GM12872 (cell line): ENCODE data around the gene ZMAT5.

ENCODE experiments used
- TF ChIP-seq, protein P1 (sequence below): IDR thresholded peaks from 3 replicates; pipeline ENCODE4 v1.5.1; 2011; ENCODE audit warnings: low read depth, mild to moderate bottlenecking, low read length, moderate library complexity; ENCODE audit not compliant: insufficient read depth

The ZMAT5 gene

DNA sequence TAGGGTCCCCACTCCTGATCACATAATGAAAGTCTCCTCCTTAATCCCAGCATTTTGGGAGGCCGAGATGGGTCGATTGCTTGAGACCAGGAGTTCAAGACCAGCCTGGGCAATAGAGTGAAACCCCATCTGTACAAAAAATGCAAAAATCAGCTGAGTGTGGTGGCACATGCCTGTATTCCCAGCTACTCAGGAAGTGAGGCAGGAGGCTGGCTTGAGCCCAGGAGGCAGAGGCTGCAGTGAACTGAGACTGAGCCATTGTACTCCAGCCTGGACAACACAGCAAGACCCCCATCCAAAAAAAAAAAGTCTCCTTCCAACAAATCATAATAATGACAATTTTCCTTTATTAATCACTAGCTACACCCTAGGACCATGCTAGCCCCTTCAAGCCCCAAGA is 15.1 kb downstream of the ZMAT5 start:
- TF ChIP-seq, protein P1, sequence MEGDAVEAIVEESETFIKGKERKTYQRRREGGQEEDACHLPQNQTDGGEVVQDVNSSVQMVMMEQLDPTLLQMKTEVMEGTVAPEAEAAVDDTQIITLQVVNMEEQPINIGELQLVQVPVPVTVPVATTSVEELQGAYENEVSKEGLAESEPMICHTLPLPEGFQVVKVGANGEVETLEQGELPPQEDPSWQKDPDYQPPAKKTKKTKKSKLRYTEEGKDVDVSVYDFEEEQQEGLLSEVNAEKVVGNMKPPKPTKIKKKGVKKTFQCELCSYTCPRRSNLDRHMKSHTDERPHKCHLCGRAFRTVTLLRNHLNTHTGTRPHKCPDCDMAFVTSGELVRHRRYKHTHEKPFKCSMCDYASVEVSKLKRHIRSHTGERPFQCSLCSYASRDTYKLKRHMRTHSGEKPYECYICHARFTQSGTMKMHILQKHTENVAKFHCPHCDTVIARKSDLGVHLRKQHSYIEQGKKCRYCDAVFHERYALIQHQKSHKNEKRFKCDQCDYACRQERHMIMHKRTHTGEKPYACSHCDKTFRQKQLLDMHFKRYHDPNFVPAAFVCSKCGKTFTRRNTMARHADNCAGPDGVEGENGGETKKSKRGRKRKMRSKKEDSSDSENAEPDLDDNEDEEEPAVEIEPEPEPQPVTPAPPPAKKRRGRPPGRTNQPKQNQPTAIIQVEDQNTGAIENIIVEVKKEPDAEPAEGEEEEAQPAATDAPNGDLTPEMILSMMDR: no peak

DNA sequence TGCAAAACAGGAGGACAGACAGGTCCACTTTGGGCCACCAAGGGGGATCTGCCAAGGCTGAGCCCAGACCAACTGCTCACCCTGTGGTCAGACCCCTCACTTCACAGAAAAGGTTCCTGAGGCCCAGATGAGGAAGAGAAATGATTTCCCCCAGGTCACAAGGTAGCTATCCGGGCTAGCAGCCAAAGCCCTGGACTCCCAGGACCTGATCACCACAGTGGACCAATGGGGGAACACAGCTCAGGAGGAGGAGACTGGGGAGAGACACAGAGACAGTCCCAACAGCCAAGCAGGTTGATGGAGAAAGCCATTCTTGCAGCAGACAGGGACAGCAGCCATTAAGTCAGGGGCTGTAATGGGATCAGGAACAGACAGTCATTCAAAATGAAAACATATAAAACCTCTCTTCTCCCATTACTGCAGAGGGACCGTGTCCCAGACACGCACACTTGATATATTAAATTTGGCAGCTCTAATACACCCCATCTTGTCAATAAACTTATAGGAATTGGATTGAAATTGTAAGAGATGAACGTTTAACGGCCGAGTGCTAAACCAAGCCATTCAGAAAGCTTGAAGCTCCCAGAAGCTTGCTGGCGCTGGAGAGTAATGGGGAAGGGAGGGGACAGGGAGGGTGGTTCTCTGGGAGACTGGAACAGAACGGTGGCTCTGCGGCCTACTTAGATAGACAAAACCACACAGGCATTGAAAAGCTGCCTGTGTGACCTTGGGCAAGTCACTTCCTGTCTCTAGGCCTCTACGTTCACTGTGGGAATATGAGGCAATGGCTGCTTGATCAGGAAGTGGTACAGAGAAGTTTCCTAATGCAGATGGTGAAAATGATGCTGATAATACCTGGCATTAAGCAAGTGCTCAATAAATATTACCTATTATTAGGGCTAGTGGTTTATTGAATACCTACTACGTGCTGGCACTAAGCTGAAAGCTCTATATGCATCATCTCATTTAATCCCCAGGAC is 16.0 kb downstream of the ZMAT5 start:
- TF ChIP-seq, protein P1: no peak

DNA sequence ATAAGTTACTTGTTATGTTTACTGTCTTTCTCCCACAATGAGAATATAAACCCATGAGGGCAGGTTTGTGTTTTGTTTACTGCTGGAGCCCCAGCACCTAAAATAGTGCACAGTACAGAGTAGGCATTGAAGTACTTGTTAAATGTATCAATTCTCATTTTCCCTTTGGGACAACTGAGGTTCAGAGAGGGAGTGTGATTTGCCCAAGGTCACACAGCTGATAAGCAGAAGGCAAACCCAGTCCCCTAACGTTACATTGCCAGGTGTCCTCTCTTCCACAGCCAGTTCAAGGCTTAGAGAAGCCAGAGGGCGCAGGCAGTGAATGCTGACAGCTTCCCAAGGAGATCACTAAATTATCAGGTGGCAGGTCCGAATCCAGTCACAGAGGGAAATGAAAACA is 16.8 kb downstream of the ZMAT5 start:
- TF ChIP-seq, protein P1: no peak

DNA sequence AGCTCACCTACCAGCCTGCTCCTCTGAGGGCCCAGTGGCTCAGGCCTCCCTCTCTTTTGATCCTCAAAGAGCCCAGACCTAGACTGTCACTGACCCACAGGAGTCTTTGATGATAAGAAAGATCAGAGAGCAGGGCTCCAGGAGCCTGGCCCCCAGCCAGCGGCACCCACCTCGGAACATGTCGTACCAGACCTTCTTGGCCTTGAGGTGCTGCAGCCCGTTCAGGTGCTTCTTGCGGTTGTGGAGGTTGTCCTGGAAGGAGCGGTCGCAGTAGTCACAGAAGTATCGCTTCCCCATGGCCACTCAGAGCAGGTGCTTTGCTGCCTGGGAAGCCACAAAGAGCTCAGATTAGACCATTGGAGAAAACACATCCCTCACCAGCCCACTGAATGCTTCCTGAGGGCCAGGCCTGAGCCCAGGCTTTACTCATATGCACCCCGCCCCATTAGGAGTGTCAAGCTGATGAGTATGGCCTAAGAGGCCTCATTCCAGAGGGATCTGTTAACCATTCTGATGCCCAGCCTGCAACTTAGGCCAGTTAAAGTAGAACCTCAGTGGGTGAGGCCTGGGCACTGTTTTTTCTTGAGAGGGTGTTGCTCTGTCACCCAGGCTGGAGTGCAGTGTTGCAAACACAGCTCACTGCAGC is 18.4 kb downstream of the ZMAT5 start:
- TF ChIP-seq, protein P1: no peak

DNA sequence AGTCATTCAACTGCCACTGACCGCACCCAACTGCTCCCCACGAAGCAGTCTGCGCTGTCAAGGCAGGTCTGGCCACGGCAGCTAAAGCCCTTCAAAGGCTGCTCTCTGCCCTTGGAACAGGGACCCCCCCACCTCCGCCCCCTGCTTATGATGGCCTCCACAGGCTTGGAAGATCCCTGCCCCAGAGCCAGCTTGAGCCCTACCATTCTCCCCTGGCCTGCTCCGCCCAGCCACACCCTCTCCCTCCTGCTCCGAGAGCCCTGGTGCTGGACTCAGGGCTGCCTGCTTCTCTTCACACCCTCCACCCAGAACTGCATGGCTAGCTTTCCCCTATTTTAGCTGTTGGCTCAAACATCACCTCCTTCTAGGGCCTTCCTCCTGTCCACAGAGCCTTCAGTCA is 19.0 kb downstream of the ZMAT5 start:
- TF ChIP-seq, protein P1: no peak

DNA sequence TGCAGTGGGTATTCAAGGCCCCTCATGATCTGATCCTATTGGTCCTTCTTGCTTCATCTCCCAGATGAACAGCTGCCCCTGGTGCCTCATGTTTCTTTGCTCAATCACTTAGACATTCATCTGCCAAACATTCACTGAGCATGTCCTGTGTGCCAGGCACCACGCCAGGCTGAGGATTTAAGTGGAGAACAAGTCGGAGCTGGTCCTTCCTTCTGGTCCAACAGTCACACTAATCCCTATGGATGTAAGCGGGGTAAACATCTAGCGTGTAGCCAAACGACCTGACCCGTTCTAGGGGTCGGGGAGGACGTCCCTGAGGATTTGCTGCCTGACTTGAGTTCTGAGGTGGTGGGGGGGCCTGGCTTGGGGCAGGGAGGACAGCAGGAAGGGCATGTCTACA is 21.9 kb downstream of the ZMAT5 start:
- TF ChIP-seq, protein P1: no peak

DNA sequence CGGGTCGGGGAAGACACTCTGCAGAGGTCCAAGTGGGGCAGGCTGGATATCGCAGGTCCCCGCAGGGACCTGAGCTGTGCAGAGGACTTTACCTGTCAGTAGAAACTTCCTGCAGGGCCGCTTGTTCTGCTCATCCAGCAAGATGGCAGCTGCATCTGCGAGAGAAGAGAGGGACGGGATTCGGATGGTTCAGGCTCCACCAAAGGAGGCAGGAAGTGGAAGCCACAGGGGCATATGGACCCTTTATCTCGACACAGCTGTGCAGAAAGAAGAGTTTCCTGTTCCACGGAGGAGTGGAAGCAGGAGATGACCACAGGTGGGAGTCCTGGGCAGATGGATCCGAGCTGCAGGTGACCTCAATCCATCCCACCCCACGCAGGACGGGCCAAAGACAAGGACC is 24.5 kb downstream of the ZMAT5 start:
- TF ChIP-seq, protein P1: no peak
